ENCODE measurements around the gene TDP1.
"Not testable (repeated sequence)": the region's sequence is repeated elsewhere in the genome, so short reads cannot be mapped to it uniquely, and the experiment has no call there.

Gene TDP1

DNA sequence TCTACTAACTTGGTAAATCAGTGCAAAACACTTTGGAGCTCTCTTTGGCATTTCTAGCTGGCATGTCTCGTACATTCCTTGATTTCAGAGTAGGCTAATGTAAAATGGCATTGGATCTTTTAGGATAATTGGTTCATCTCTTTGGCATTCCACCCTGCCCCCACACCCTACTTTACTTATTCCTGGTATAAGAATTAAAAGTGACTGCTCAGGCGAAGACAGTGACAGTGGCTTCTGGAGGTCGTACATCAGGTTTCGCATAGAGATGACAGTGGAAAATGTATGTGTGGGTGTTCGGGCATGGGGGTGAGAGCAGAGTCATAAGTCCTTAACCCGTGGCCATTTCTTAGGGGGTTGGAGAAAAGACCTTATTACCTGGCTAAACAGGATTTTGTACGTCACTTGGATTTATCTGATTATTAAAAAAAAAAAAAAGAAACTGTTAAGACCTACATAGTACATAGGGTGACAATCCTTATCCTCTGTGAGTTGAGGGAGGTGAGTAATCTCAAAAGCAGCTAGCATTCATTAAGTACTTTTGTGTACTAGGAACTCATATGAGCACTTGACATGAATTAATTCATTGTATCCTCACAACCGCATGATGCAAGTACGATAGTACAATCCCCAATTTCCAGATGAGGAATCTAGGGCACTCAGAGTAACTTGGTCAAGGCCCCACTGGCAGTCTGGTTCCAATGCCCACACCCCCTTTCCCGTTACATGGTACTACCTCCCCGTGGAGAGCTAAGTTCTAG lies 83.7 kb downstream of the TDP1 start:
- in situ Hi-C loops (cut with MboI; ENCODE audit: low sequenced_read_pairs) = no loop called here

DNA sequence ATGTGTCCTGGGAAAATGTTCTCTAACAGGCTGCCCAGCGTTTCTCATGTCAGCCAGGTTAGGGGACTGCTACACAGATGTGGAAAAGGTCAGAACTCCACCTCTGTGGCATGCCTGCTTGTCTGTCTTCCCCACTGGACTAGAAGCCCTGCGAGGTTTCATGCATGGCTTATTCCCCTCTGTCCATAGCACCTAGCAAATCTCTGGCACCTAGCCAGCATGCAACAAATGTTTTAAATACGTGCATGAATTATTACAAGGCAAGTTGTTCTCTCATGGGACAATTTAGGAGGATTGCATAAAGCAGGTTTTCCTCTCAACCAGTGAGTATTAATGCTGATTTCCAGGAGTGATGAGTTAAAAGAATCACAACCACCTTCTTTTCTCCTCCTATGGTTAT lies 84.7 kb downstream of the TDP1 start:
- in situ Hi-C loops (cut with MboI; ENCODE audit: low sequenced_read_pairs) = no loop called here

DNA sequence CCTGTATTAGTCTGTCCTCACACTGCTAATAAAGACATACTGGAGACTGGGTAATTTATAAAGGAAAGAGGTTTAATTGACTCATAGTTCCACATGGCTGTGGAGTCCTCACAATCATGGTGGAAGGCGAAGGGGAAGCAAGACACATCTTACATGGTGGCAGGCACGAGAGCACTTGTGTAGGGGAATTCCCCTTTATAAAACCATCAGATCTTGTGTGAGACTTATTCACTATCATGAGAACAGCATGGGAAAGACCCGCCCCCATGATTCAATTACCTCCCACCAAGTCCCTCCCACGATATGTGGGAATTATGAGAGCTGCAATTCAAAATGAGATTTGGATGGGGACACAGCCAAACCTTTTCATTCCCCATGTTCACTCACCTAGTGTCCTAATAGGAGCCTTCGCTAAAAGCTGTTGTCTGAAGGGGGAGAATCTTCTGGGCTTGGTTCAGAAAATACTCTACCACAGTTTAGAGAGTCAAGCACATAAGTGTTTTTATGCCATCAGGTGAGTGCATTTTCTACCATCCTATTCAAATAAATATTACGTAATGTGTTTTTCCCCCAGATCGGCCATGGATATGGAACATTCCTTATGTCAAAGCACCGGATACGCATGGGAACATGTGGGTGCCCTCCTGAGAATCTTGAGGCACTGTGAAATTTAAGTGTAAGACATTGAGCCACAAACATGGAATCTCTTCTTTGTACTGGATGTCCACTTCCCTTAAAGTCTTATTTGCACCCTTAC lies 86.9 kb downstream of the TDP1 start:
- in situ Hi-C loops (cut with MboI; ENCODE audit: low sequenced_read_pairs) = no loop called here

DNA sequence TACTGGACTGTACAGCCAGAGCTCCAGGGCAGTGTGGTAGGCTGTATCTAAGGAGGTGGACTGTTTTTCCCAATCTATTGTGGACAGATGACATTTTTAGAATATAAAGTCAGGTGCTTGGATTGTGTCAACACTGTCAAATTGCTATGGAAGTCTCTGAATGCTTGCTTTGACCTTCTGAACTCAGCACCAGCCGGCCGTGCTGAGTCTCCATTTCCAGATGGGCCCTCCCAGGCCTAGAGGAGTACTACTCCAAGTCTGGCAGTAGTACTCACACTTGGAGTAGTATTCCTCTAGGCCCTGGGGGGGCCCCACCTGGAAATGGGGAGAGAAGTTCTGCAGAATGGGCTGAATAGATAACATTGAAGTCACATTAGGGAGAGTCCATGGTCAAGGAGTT lies 89.9 kb downstream of the TDP1 start:
- in situ Hi-C loops (cut with MboI; ENCODE audit: low sequenced_read_pairs) = no loop called here

DNA sequence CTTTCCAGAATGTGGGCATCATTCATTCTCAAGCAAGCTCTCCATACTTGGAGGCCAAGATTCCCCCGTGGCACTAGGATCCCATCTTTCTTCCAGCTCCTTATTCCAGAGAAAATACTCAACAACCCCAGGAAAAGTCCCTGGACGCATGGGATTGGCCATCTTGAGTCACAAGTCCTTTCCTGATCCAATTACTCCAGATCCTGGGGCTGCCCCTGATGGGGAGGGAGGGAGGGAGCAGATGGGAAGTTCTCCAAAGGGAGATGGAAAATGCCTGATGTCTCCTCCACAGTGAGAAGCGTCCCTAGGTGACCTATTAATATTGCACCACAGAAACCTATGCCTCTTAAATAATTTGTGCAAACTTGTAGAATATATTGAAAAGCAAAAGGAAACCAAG lies 93.7 kb downstream of the TDP1 start:
- in situ Hi-C loops (cut with MboI; ENCODE audit: low sequenced_read_pairs) = no loop called here

DNA sequence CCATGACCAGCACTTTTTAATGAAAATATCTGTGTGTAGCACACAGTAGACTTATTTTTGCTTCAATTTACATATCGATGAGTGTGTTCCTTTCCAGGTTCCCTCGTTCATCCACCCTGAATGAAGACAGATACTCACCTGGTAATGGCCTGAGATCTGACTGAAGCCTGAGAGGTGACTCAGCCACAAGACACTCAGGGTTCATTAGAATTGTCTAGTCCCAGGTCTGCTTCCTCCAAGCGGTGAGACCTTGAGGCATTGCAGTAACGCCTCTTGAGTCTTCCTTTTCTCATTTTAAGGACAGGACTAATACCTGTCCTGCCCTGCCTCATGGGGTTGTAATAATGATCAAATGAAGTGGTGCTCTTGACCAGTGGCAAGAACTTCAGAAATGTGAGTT lies 94.5 kb downstream of the TDP1 start:
- in situ Hi-C loops (cut with MboI; ENCODE audit: low sequenced_read_pairs) = no loop called here

DNA sequence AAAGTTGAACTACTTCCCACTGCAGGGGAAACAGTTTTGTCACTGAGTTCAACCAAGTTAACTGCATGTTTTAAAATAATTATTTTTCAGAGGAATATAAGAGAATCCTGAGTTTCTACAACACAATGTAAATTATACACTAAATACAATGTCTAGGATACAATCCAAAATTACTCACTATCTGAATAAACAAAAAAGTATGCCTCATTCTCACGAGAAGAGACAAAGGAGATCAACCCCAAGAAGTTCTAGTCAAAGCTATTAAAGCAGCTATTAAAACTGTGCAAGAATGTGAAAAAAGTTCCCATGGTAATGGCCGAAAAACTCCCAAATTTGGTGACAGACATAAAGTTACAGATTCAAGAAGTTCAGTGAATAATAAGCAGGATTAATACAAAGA lies 97.3 kb downstream of the TDP1 start:
- in situ Hi-C loops (cut with MboI; ENCODE audit: low sequenced_read_pairs) = no loop called here

DNA sequence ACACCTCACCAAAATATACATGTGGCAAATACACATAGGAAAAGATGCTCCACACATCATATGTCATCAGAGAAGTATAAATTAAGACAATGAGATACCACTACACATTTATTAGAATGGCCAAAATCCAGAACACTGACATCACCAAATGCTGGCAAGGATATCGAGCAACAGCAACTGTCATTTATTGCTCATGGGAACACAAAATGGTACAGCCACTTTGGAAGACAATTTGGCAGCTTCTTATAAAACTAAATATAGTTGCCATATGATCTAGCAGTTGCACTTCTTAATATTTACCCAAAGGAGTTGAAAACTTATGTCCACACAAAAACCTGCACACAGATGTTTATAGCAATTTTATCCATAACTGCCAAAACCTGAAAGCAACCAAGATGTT lies 99.1 kb downstream of the TDP1 start:
- in situ Hi-C loops (cut with MboI; ENCODE audit: low sequenced_read_pairs) = no loop called here

DNA sequence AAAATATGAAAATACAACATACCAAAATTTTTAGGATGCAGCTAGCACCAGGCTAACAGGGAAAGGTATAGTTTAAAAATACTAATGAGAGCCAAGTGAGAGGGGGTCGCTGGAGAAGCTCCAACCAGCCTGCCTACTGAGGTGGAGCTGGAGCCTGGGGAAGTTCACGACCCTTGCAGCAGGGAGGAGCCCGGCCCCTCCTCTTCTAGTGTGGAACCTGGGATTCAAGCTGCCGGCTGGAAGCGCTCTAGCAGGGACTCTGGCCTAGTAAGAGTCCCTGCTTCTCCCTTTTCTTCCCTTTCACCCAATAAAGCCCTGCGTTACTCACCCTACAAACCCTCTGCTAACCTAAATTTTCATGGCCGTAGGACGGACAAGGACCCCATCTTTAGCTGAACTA lies 101.1 kb downstream of the TDP1 start:
- in situ Hi-C loops (cut with MboI; ENCODE audit: low sequenced_read_pairs) = no loop called here

DNA sequence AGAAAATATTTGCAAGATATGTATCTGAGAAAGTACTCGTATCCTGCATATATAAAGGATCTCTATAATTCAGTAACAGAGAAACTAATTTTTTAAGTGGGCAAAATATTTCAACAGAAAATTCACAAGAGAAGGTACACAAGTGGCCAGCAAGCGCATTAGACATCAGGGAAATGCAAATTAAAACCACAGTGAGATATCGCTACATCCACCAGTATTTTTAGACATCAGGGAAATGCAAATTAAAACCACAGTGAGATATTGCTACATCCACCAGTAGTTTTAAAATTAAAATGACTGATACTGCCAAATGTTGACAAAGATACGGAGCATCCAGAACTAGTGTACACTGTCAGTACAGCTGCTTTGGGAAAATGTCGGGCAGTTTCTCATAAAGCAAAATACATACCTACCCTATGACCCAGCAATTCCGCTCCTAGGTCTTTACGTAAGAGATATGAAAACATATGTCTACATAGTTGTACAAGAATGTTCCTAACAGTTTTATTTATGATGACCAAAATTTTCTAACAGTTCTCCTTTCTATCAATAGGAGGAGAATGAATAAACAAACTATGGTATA lies 103.2 kb downstream of the TDP1 start:
- in situ Hi-C loops (cut with MboI; ENCODE audit: low sequenced_read_pairs) = no loop called here

DNA sequence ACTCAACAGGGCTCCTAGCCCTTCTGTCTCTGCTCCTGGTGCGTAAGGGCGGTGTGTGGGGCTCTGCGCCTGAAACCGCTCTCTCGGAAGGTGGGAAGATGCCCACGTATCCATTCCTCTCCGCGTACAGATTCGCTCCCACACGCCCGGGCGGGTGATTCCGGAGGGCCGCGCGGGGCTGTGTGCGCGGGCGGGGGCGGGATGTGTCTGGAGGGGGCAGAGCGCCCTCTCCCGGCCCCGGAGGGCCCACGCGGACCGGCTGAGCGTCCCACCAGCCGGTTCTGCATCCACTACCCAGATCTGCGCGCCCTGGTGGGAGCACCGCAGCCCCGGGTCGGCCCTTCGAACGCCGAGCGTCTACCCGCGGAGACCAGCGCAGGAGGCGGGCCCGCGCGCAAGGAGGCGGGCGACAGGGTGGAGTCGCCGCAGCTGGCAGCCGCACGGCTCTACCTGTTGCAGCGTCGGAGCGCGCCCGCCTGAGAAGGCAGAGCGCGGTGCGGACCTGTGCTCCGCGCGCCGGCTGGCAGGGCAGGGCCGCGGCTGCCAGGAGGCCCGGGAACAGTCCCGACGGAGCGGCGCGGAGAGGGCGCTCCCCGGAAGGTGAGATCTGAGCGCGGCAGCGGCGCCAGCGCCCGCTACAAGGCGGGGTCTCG lies 104.7 kb downstream of the TDP1 start:
- in situ Hi-C loops (cut with MboI; ENCODE audit: low sequenced_read_pairs) = no loop called here

DNA sequence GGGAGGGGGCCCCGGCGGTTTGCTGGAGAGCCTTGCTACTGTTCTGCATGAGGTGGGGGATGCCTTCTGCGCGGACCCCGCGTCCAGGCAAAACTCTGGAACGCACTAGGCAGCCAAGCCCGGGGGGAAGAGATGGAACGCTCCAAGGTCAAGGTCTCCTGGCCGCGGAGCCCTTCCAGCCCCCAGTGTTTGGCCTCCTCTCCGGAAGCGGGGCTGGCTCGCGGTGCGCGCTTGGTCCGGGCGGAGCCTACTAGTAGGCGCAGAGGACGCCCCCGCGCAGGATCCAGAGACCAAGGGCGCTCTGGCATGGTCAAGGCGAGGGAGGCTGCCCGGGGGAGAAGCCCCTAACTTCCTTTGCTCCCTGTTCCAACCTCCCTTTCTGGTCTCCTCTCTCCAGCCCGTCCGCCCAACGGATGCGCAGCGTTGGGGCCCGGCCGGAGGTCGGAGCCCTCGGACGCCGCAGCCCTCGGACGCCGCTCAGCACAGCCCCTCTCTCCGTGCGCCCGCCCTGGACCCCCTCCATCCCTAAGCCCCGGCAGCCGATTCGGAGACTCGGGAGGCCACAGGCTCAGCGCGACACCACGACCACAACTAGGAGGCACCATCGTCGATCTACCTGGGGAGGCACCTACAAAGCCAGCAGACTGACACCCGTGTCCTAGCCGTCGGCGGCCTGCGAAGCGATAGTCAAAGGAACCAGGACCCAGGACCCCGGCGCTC lies 105.4 kb downstream of the TDP1 start:
- in situ Hi-C loops (cut with MboI; ENCODE audit: low sequenced_read_pairs) = no loop called here

DNA sequence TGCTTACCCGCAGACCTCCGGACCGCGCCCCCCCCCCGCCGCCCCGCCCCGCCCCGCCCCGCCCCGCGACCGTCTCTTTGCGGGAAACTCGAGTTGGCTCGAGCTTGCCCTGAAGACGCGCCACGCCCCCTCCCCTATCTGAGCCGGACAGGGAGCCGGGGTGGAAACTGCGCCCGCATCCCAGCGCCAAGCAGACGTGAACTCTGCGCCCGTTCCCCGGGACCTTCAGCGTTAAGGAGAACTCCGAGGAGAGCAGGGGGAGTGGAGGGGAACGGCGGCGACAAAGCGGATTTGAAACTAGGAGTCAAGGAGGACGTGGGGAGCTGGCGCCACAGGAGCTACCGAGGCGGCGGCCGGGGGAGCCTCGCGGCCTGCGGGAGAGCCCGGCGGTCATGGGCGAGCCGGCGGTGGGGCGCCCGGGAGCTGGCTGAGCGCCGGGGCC lies 106.0 kb downstream of the TDP1 start, which contains the start of gene KCNK13:
Gene KCNK13, plus strand, starts transcription at position 310 of the 442 bp plus-strand sequence. CDS start 212 bp downstream, outside the sequence.
- in situ Hi-C loops (cut with MboI; ENCODE audit: low sequenced_read_pairs) = no loop called here

DNA sequence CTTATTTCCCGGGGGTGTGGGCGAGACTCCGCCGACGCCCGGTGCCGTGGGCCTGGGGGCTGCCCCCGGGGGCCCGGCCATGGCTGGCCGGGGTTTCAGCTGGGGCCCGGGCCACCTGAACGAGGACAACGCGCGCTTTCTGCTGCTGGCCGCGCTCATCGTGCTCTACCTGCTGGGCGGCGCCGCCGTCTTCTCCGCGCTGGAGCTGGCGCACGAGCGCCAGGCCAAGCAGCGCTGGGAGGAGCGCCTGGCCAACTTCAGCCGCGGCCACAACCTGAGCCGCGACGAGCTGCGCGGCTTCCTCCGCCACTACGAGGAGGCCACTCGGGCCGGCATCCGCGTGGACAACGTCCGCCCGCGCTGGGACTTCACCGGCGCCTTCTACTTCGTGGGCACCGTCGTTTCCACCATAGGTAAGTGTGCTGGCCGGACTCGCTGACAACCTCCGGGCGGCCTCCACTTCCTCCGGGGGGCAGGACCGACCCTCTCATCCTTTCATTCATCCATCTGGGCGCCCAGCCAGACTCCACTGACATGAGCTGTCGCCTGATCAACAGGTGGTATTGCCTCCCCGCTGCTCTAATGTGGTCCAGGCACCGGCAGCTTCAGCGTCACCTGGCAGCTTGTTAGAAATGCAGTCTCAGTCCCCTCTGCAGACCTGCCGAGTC lies 106.5 kb downstream of the TDP1 start:
- in situ Hi-C loops (cut with MboI; ENCODE audit: low sequenced_read_pairs) = no loop called here

DNA sequence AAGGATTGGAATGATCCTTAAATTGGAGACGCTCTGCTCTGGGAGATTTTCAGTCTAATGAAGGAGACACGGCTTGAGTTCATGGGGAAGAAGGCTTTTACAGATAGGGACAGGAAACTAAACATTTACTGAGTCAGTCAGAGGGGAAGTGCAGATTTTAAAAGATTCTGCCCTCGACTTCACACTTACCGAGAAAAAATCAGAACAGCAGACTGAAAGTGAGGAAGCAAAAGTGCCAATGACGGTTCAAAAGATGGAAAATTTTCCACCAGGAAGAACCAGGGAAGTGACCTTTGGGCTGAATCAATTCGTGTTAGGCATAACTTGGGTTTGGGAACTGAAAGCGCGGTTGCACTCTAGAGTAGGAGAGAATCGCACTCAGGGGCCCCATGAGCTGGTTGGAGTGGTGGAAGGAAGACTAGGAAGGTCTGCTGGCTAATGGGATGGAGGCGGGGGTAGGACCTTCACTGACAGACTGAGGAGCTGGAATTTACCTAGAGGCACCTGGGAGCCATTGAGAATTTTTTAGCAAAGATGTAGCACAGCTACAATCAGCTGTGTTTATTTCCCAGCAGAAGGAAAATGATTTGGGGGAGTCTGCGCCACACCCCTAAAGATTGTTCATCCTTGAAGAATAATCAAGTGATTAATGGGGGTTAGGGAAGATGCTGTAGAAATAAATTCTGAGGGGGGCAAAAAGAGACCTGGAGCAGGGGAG lies 107.3 kb downstream of the TDP1 start:
- in situ Hi-C loops (cut with MboI; ENCODE audit: low sequenced_read_pairs) = no loop called here

DNA sequence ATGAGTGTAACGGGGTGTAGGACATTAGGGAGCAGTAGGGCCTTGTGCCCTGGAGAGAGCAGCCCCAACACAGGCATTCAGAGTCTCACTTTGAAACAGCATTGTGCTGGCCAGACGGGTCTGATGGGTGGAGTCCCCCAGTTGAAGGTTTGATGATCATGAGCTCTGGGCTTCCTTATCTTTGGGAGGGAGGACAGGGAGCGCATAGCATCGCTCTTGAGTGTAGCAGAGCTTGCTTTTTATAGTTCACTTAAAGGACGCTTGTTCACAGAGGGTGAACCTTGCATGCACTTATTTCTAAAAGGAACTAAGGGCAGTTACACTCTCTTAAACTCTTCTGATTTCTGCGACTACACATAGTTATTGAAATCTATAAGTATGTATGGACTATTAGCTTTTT lies 116.6 kb downstream of the TDP1 start:
- in situ Hi-C loops (cut with MboI; ENCODE audit: low sequenced_read_pairs) = no loop called here

DNA sequence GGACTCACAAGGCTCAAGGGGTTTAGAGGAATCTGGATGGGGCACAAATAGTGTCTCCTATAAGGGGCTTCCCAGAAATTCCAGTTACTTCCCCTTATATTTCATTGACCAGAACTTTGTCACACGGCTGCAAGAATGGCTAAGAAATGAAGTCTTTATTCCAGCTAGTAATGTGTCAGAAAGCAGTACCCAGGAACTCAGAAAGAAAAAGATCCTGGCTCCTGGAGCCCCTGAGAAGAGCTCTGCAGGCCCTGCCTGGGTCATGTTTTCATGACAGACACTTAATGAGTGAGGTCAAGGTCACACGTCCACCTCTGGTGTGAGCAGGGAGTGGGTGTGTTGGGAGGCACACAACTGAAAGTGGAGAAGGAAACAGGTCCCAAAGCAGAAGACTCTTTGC lies 123.8 kb downstream of the TDP1 start:
- in situ Hi-C loops (cut with MboI; ENCODE audit: low sequenced_read_pairs) = no loop called here

DNA sequence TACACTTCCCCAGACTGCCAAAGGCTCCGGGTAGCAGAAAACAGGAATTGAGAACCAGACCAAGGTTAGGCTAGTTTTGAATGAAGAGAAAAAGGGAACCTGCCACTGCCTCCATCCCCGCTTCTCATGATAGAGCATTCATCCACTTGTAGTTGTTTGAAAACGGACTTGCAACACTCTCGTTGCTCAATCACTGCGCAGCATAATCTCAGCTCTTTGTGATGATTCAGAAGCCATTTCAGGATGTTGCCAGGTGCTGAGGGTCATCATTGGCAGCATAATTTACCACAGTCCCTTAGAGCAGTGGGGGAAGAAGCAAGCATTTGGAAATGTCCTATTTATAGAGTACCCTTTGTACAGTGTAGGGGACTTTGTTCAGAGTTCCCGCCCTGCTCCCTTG lies 131.7 kb downstream of the TDP1 start:
- in situ Hi-C loops (cut with MboI; ENCODE audit: low sequenced_read_pairs) = no loop called here

DNA sequence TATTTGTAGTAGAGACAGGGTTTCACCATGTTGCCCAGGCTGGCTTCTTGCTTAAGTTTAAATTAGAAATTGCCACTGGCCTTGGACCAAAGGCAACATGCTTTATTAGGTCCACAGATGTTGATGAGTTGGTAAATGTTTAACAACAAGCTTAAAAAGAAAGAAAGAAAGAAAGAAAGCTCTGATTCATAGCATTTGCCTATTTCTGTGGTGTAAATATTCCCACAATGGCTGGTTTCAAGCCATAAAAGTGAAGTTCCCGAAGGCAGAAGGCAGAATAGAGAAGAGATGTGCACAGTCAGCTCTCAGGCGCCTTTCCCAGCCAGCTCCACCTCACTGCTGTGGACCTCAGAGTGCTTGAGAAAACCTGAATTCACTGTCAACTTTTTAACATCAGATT lies 132.4 kb downstream of the TDP1 start:
- in situ Hi-C loops (cut with MboI; ENCODE audit: low sequenced_read_pairs) = no loop called here

DNA sequence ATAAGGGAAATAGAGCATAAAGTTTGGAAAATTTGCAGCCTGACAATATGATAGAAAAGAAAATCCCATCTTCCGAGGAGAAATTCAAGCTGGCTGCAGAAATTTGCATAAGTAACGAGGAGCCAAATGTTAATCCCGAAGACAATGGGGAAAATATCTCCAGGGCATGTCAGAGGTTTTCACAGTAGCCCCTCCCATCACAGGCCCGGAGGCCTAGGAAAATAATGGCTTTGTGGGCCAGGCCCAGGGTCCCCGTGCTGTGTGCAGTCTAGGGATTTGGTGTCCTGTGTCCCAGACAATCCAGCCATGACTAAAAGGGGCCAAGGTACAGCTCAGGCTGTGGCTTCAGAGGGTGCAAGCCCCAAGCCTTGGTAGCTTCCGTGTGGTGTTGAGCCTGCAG lies 133.8 kb downstream of the TDP1 start:
- in situ Hi-C loops (cut with MboI; ENCODE audit: low sequenced_read_pairs) = not testable (repeated sequence)
